ENCODE measurements around the gene CLMN. TPM values are rescaled to one million over a fixed set of nuclear protein-coding genes. Genes with fewer than 3 reads are reported as not detected.

Gene CLMN
- total and polyA plus RNA-seq, 7 experiments from 2014 or later, result 0.43 to 6.8 (median 0.70) TPM

- intact Hi-C loops (cut with micrococcal nuclease), result no loop called here
- no peaks in the 10 kb centered on the region for H3K4me1 ChIP-seq (ENCODE audit: control insufficient read depth in 2 of 2, insufficient read depth in 2 of 2, low read length in 2 of 2)
- no peak overlapping the region for H3K27ac ChIP-seq (ENCODE audit: low read depth, low read length)
- H3K9me3 Mint-ChIP-seq, result peaks cover 0 to 8% (median 0%) of the 10 kb centered on the region in 11 donors
- no peaks in the 10 kb centered on the region for H3K4me1 Mint-ChIP-seq
- H3K36me3 ChIP-seq (ENCODE audit: control insufficient read depth in 2 of 3, insufficient read depth in 3 of 3, low read length in 3 of 3), result no peaks in the 10 kb centered on the region
- no peaks in the 10 kb centered on the region for H3K9me3 ChIP-seq (ENCODE audit: control insufficient read depth in 2 of 3, low read length in 3 of 3)
- peaks cover 0 to 26% (median 2%) of the 10 kb centered on the region in 5 donors for H3K27me3 Mint-ChIP-seq
- ChIA-PET POLR2A (no interaction called here), CTCF (no interaction called here)
- ATAC-seq (no peak), DNase-seq (no peak)
- H3K27me3 ChIP-seq (ENCODE audit: control insufficient read depth in 2 of 2, insufficient read depth in 2 of 2, low read length in 2 of 2), result no peaks in the 10 kb centered on the region
- H3K36me3 Mint-ChIP-seq, result peaks cover 0 to 2% (median 0%) of the 10 kb centered on the region in 5 donors
- no peak overlapping the region for H3K27ac Mint-ChIP-seq
- H3K4me3 Mint-ChIP-seq, result no peak overlapping the region
- H3K4me3 ChIP-seq (ENCODE audit: low read length), result no peak overlapping the region
These were observed 69.5 kb downstream of the CLMN start for GRCh38 chr14:95250140-95250769.

GRCh38 chr14:95248432-95248831 is 71.3 kb downstream of the CLMN start:
- CTCF ChIA-PET, result no interaction called here
- Mint-ChIP-seq H3K36me3 (peaks cover 0 to 3% (median 0%) of the 10 kb centered on the region in 5 donors), H3K27me3 (peaks cover 0 to 28% (median 4%) of the 10 kb centered on the region in 5 donors), H3K9me3 (peaks cover 0 to 8% (median 0%) of the 10 kb centered on the region in 11 donors), H3K4me3 (no peak overlapping the region), H3K27ac (no peak overlapping the region), H3K4me1 (no peaks in the 10 kb centered on the region)
- no peaks in the 10 kb centered on the region for H3K9me3 ChIP-seq (ENCODE audit: control insufficient read depth in 2 of 3, low read length in 3 of 3)
- ATAC-seq, result no peak
- no peak overlapping the region for H3K4me3 ChIP-seq (ENCODE audit: low read length)
- POLR2A ChIA-PET, result no interaction called here
- H3K4me1 ChIP-seq (ENCODE audit: control insufficient read depth in 2 of 2, insufficient read depth in 2 of 2, low read length in 2 of 2), result no peaks in the 10 kb centered on the region
- H3K36me3 ChIP-seq (ENCODE audit: control insufficient read depth in 2 of 3, insufficient read depth in 3 of 3, low read length in 3 of 3), result no peaks in the 10 kb centered on the region
- intact Hi-C loops (cut with micrococcal nuclease), result no loop called here
- no peak for DNase-seq
- no peak overlapping the region for H3K27ac ChIP-seq (ENCODE audit: low read depth, low read length)
- no peaks in the 10 kb centered on the region for H3K27me3 ChIP-seq (ENCODE audit: control insufficient read depth in 2 of 2, insufficient read depth in 2 of 2, low read length in 2 of 2)

- H3K27me3 ChIP-seq (ENCODE audit: control insufficient read depth in 2 of 2, insufficient read depth in 2 of 2, low read length in 2 of 2), result no peaks in the 10 kb centered on the region
- H3K36me3 ChIP-seq (ENCODE audit: control insufficient read depth in 2 of 3, insufficient read depth in 3 of 3, low read length in 3 of 3), result no peaks in the 10 kb centered on the region
- H3K27ac ChIP-seq (ENCODE audit: low read depth, low read length), result no peak overlapping the region
- H3K27me3 Mint-ChIP-seq, result peaks cover 0 to 25% (median 4%) of the 10 kb centered on the region in 5 donors
- no peak overlapping the region for H3K4me3 Mint-ChIP-seq
- no peak overlapping the region for H3K27ac Mint-ChIP-seq
- H3K36me3 Mint-ChIP-seq, result peaks cover 0 to 3% (median 0%) of the 10 kb centered on the region in 5 donors
- H3K9me3 ChIP-seq (ENCODE audit: control insufficient read depth in 2 of 3, low read length in 3 of 3), result no peaks in the 10 kb centered on the region
- H3K4me1 Mint-ChIP-seq, result no peaks in the 10 kb centered on the region
- ChIA-PET CTCF (no interaction called here), POLR2A (no interaction called here)
- DNase-seq, result no peak
- intact Hi-C loops (cut with micrococcal nuclease), result no loop called here
- H3K4me3 ChIP-seq (ENCODE audit: low read length), result no peak overlapping the region
- no peak for ATAC-seq
- H3K4me1 ChIP-seq (ENCODE audit: control insufficient read depth in 2 of 2, insufficient read depth in 2 of 2, low read length in 2 of 2), result no peaks in the 10 kb centered on the region
- H3K9me3 Mint-ChIP-seq, result peaks cover 0 to 8% (median 0%) of the 10 kb centered on the region in 11 donors
These were observed 72.8 kb downstream of the CLMN start for GRCh38 chr14:95246870-95247269.

- Mint-ChIP-seq H3K4me1 (no peaks in the 10 kb centered on the region), H3K27ac (no peak overlapping the region), H3K9me3 (peaks cover 0 to 8% (median 0%) of the 10 kb centered on the region in 11 donors), H3K4me3 (no peak overlapping the region), H3K27me3 (peaks cover 0 to 14% (median 3%) of the 10 kb centered on the region in 5 donors), H3K36me3 (peaks cover 0 to 3% (median 0%) of the 10 kb centered on the region in 5 donors)
- H3K4me1 ChIP-seq (ENCODE audit: control insufficient read depth in 2 of 2, insufficient read depth in 2 of 2, low read length in 2 of 2), result no peaks in the 10 kb centered on the region
- intact Hi-C loops (cut with micrococcal nuclease), result no loop called here
- ATAC-seq, result no peak
- H3K27ac ChIP-seq (ENCODE audit: low read depth, low read length), result no peak overlapping the region
- ChIA-PET POLR2A (no interaction called here), CTCF (no interaction called here)
- H3K9me3 ChIP-seq (ENCODE audit: control insufficient read depth in 2 of 3, low read length in 3 of 3), result no peaks in the 10 kb centered on the region
- no peaks in the 10 kb centered on the region for H3K27me3 ChIP-seq (ENCODE audit: control insufficient read depth in 2 of 2, insufficient read depth in 2 of 2, low read length in 2 of 2)
- no peak overlapping the region for H3K4me3 ChIP-seq (ENCODE audit: low read length)
- no peaks in the 10 kb centered on the region for H3K36me3 ChIP-seq (ENCODE audit: control insufficient read depth in 2 of 3, insufficient read depth in 3 of 3, low read length in 3 of 3)
- DNase-seq, result no peak
These were observed 74.4 kb downstream of the CLMN start for GRCh38 chr14:95245334-95245733.

GRCh38 chr14:95244587-95244986 is 75.1 kb downstream of the CLMN start:
- Histone ChIP-seq H3K27ac (ENCODE audit: low read depth, low read length) (no peak overlapping the region), H3K9me3 (ENCODE audit: control insufficient read depth in 2 of 3, low read length in 3 of 3) (no peaks in the 10 kb centered on the region), H3K36me3 (ENCODE audit: control insufficient read depth in 2 of 3, insufficient read depth in 3 of 3, low read length in 3 of 3) (no peaks in the 10 kb centered on the region), H3K27me3 (ENCODE audit: control insufficient read depth in 2 of 2, insufficient read depth in 2 of 2, low read length in 2 of 2) (no peaks in the 10 kb centered on the region), H3K4me3 (ENCODE audit: low read length) (no peak overlapping the region), H3K4me1 (ENCODE audit: control insufficient read depth in 2 of 2, insufficient read depth in 2 of 2, low read length in 2 of 2) (no peaks in the 10 kb centered on the region)
- Mint-ChIP-seq H3K9me3 (peaks cover 0 to 12% (median 1%) of the 10 kb centered on the region in 11 donors), H3K27ac (no peak overlapping the region), H3K36me3 (peaks cover 0 to 3% (median 0%) of the 10 kb centered on the region in 5 donors), H3K4me3 (no peak overlapping the region), H3K27me3 (peaks cover 0 to 14% (median 3%) of the 10 kb centered on the region in 5 donors), H3K4me1 (no peaks in the 10 kb centered on the region)
- ChIA-PET CTCF (no interaction called here), POLR2A (no interaction called here)
- no peak for DNase-seq
- ATAC-seq, result no peak
- intact Hi-C loops (cut with micrococcal nuclease), result no loop called here

- Histone ChIP-seq H3K4me3 (ENCODE audit: low read length) (no peak overlapping the region), H3K27ac (ENCODE audit: low read depth, low read length) (no peak overlapping the region), H3K4me1 (ENCODE audit: control insufficient read depth in 2 of 2, insufficient read depth in 2 of 2, low read length in 2 of 2) (no peaks in the 10 kb centered on the region), H3K36me3 (ENCODE audit: control insufficient read depth in 2 of 3, insufficient read depth in 3 of 3, low read length in 3 of 3) (no peaks in the 10 kb centered on the region), H3K27me3 (ENCODE audit: control insufficient read depth in 2 of 2, insufficient read depth in 2 of 2, low read length in 2 of 2) (no peaks in the 10 kb centered on the region), H3K9me3 (ENCODE audit: control insufficient read depth in 2 of 3, low read length in 3 of 3) (no peaks in the 10 kb centered on the region)
- DNase-seq (no peak), ATAC-seq (no peak)
- no peaks in the 10 kb centered on the region for H3K4me1 Mint-ChIP-seq
- peaks cover 0 to 14% (median 4%) of the 10 kb centered on the region in 11 donors for H3K9me3 Mint-ChIP-seq
- intact Hi-C loops (cut with micrococcal nuclease), result no loop called here
- peaks cover 0 to 6% (median 0%) of the 10 kb centered on the region in 5 donors for H3K36me3 Mint-ChIP-seq
- peaks cover 0 to 9% (median 5%) of the 10 kb centered on the region in 5 donors for H3K27me3 Mint-ChIP-seq
- POLR2A ChIA-PET, result no interaction called here
- no peak overlapping the region for H3K4me3 Mint-ChIP-seq
- CTCF ChIA-PET, result no interaction called here
- H3K27ac Mint-ChIP-seq, result no peak overlapping the region
These were observed 76.8 kb downstream of the CLMN start for GRCh38 chr14:95242870-95243269.
